Measurements from ENCODE around the gene EXOSC10.

DNA sequence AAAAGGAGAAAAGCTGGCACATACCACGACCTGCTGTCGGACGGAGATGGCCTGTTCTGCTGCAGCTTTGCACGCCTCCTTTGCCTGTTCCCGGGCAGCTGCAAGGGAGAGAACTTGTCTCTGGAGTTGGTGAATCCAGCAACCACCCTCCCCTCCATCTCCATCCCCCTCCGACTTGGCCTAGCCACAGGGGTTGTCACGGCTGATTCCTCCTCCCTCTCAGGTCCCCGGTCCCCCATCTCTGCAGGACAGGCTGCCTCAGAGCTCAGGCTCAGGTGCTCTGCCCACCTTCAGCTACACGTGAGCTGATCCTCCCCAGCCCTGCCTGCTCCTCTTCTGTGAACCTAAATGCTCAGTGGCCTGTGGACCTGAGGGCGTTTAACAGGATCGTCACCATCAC lies 28.8 kb downstream of the EXOSC10 start:
- TF ChIP-seq, protein P1, sequence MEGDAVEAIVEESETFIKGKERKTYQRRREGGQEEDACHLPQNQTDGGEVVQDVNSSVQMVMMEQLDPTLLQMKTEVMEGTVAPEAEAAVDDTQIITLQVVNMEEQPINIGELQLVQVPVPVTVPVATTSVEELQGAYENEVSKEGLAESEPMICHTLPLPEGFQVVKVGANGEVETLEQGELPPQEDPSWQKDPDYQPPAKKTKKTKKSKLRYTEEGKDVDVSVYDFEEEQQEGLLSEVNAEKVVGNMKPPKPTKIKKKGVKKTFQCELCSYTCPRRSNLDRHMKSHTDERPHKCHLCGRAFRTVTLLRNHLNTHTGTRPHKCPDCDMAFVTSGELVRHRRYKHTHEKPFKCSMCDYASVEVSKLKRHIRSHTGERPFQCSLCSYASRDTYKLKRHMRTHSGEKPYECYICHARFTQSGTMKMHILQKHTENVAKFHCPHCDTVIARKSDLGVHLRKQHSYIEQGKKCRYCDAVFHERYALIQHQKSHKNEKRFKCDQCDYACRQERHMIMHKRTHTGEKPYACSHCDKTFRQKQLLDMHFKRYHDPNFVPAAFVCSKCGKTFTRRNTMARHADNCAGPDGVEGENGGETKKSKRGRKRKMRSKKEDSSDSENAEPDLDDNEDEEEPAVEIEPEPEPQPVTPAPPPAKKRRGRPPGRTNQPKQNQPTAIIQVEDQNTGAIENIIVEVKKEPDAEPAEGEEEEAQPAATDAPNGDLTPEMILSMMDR (IDR thresholded peaks at IDR 0.05) = no peak
- TF ChIP-seq EP300 (IDR thresholded peaks at IDR 0.05) = no peak

Data from stomach (tissue), 4 donors.